Camera-type eye (tissue), 1 donor: ENCODE measurements around the gene MEIG1. TPM values are rescaled to one million over a fixed set of nuclear protein-coding genes. Genes with fewer than 3 reads are reported as not detected.

ENCODE experiments used
- total RNA-seq: library from RNA; depleted of rRNA; stranded (reverse); fragments of >200 nt; gene quantifications from one replicate; pipeline ENCODE4 v1.2.3, GENCODE V29; 2014

Gene MEIG1
- not detected for total RNA-seq

DNA sequence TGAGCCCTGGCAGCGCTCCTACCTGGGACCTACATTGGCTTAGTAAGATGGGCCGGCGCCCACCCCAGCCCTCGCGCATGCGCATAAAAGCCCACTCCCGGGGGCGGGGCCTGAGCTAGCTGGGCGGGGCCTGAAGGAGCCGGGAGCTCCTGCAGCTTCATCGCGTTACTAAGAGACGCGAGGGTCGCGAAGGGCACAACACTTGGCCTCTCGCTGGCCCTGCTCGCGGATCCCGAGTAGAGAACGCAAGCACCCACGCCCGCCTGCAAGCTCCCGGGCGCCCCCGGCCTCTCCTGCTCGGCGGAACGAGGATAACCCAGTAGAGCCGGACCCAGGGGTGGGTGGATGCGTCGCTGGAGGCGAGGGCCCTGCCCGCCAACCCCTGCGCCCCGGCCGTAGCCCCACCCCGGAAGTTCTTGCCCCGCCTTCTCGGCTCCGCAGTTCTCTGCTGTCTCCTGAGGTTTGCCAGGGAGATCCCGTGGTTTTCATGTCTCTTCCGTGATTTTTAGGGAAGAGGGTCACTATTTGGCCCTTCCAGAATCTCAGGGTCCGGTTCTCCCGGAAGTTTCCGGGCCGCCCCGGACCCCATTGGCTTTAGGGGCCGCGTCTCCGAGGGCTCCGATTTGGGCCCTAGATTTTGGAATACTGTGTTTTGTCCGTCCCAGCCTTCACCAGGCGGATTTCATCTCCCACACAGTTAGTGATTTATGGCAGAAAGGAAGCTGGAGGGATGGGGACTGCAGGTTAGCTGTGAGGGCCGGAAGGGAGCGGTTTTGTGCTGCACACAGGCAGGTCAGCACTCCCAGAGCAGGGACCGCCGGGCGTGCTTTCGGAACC lies at the start of gene MEIG1:
TSS of gene MEIG1 (plus strand) at position 168 of the 837 bp plus-strand sequence. CDS start 7,081 bp downstream, outside the sequence.

GRCh38 chr10:14954001-14954770 lies 5.0 kb upstream of the MEIG1 start, which contains the start of gene DCLRE1C:
Gene DCLRE1C (minus strand): TSS chr10:14954096. CDS start chr10:14954010, 86 bp downstream.

Other genes with a start within 250 kb of the MEIG1 start
- 122 TPM for gene FAM107B, start 184.5 kb upstream of the MEIG1 start, total RNA-seq
- gene CDNF, start 121.4 kb upstream of the MEIG1 start, total RNA-seq = 3.0 TPM
- gene HSPA14, start 121.1 kb upstream of the MEIG1 start, total RNA-seq = 13.8 TPM
- gene MSANTD7, start 121.1 kb upstream of the MEIG1 start, total RNA-seq = 28.4 TPM
- gene SUV39H2, start 80.5 kb upstream of the MEIG1 start, total RNA-seq = 31.0 TPM
- gene DCLRE1C, start 5.3 kb upstream of the MEIG1 start, total RNA-seq = 13.6 TPM
- gene OLAH, start 84.6 kb downstream of the MEIG1 start, total RNA-seq = 0.93 TPM
- gene ACBD7, start 129.4 kb downstream of the MEIG1 start, total RNA-seq = 9.8 TPM
- 11.1 TPM for gene RPP38, start 138.0 kb downstream of the MEIG1 start, total RNA-seq
- gene NMT2, start 209.3 kb downstream of the MEIG1 start, total RNA-seq = 35.6 TPM